ENCODE measurements around the gene RHBDD1. TPM values are rescaled to one million over a fixed set of nuclear protein-coding genes. Genes with fewer than 3 reads are reported as not detected.
A peak's percentile ranks its signal among the peaks of the same experiment; 100 is the strongest.

The RHBDD1 gene
- total RNA-seq, 1 donor = 45.0 TPM

DNA sequence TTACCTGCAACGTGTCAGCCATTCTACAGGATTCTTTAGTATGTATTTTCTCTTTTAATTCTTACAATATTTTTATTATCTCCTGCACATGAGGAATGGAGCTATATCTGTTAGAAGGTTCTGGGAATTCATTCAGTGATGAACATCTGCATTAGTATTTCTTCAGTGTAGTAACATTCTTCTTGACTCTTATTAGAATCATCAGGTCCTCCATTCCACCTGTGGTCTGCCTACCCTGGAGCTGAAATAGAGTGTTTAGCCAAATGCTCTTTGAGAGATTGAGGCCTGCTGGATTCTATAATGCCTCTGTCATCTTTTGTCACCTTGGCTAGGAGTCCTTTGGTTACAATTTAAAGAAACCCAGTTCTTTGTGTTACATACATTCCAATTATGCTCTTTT is 54.4 kb downstream of the RHBDD1 start:
- no peak overlapping the region for H3K4me3 ChIP-seq (ENCODE audit: low read depth, low read length)
- no peak for DNase-seq (ENCODE audit: low read depth)
- TF ChIP-seq, protein P1, sequence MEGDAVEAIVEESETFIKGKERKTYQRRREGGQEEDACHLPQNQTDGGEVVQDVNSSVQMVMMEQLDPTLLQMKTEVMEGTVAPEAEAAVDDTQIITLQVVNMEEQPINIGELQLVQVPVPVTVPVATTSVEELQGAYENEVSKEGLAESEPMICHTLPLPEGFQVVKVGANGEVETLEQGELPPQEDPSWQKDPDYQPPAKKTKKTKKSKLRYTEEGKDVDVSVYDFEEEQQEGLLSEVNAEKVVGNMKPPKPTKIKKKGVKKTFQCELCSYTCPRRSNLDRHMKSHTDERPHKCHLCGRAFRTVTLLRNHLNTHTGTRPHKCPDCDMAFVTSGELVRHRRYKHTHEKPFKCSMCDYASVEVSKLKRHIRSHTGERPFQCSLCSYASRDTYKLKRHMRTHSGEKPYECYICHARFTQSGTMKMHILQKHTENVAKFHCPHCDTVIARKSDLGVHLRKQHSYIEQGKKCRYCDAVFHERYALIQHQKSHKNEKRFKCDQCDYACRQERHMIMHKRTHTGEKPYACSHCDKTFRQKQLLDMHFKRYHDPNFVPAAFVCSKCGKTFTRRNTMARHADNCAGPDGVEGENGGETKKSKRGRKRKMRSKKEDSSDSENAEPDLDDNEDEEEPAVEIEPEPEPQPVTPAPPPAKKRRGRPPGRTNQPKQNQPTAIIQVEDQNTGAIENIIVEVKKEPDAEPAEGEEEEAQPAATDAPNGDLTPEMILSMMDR (IDR thresholded peaks at IDR 0.05; ENCODE audit: insufficient read depth, low read length) = no peak

DNA sequence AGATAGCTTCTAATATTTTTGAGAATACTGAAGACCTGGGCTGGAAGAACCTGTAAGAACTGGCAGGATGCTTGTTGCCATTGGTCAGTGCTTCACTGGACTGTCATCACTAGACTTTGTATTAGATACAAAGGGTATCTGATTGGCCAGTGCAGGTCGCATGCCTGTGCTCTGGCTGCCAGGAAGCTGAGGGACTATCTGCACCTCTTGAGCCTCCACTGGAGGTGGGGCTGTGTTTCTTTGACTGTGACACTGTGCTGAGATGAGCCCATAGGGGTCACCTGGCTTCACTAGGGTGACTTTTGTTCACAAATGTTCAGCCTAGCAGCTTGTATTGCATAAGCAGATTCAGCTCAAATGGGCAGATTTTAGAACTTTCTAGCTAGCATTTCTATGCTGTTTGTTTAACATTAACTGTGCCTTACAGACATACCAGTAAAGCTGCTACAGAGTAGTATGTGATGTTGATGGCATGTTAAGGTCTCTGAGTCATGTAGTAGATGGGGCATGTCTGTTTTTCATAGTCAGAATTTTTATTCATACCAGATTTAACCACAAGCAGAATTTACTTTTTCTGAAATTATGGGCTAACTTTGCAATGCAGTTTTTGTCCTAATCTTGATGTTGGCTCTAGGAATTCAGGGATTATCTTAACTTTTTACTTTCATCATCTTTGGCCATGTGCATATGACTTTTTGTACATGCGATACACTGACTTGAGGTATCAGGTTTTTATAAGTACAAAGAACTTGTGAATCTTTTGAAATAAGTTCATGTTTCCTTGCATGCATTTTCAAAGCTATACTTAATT is 56.1 kb downstream of the RHBDD1 start:
- peak; percentile 92 for DNase-seq (ENCODE audit: low read depth)
- TF ChIP-seq, protein P1 (IDR thresholded peaks at IDR 0.05; ENCODE audit: insufficient read depth, low read length) = no peak
- no peak overlapping the region for H3K4me3 ChIP-seq (ENCODE audit: low read depth, low read length)

DNA sequence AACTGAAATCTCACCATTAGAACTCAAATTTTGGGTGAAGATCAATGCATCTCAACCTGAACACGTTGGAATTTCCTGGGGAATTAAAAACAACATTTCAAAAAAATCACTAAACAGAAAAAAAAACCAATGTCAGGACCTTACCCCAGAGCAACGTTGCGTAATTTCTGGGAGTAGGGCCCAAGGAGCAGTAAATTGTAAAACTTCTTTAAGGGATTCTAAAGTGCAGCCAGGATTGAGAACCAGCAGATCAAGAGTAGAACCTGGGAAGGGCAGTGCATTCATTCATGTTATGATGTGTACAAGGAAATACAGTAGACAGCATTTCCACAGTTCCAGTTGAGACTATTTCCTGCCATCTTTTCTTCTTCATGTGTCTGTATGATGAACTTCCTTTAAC is 56.9 kb downstream of the RHBDD1 start:
- H3K4me3 ChIP-seq (ENCODE audit: low read depth, low read length) = no peak overlapping the region
- DNase-seq (ENCODE audit: low read depth) = peak; percentile 75
- TF ChIP-seq, protein P1 (IDR thresholded peaks at IDR 0.05; ENCODE audit: insufficient read depth, low read length) = no peak

DNA sequence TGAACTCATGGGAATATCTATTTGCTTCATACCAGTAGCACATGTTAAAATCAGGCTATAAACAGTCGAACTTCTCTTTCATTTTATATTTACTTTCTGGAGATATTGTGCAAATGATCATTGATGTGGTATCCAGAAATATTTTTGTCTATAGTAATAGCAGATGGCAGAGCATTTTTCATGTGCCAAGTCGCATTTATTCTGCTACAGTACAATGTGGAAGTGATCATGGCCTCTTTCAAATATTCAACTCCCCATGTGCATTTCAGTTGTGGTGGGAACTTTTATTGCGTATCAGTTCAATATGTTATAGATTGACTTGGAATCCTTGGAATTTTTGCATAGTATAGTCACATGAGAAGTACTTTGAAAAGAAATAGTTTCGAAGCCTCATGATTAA is 57.4 kb downstream of the RHBDD1 start:
- TF ChIP-seq, protein P1 (IDR thresholded peaks at IDR 0.05; ENCODE audit: insufficient read depth, low read length) = no peak
- no peak overlapping the region for H3K4me3 ChIP-seq (ENCODE audit: low read depth, low read length)
- peak; percentile 11 for DNase-seq (ENCODE audit: low read depth)

DNA sequence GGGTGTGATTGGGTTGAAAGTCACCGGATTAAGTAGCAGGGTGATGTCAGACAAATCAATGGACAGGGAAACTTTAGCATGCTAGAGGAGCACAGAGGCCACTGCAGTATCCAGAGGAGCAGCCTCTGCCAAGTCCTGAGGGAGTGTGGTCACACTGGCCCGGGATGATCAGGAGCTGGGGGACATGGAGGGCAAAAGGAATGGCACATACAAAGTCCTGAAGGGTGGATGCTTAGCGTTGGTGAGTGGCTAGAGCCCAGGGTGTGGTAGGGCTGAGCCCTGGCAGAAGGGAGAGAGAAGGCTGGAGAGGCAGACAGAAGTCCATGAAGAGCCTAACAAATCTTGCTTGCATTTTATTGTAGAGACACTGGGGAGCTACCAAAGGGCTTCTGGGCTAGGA is 58.9 kb downstream of the RHBDD1 start:
- TF ChIP-seq, protein P1 (IDR thresholded peaks at IDR 0.05; ENCODE audit: insufficient read depth, low read length) = no peak
- no peak for DNase-seq (ENCODE audit: low read depth)
- H3K4me3 ChIP-seq (ENCODE audit: low read depth, low read length) = no peak overlapping the region

DNA sequence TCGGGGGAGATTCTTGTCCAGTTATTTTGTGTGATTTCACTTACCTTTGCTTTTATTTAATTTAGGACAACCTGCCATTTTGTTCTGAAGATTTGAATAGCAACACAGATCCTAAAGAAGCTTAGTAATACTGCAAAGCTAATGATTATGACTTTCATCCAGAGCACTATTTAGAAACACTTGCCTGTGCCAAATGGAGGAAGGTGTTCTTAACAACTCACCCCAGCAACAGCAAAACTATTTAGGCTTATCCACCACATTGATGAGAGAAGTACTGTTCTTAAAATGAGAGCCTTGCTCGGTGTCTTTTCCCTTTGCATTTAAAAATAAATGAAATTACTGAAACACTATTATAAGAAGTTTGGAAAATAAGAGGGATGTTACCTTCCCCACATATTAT is 59.7 kb downstream of the RHBDD1 start:
- TF ChIP-seq, protein P1 (IDR thresholded peaks at IDR 0.05; ENCODE audit: insufficient read depth, low read length) = no peak
- no peak for DNase-seq (ENCODE audit: low read depth)
- no peak overlapping the region for H3K4me3 ChIP-seq (ENCODE audit: low read depth, low read length)

DNA sequence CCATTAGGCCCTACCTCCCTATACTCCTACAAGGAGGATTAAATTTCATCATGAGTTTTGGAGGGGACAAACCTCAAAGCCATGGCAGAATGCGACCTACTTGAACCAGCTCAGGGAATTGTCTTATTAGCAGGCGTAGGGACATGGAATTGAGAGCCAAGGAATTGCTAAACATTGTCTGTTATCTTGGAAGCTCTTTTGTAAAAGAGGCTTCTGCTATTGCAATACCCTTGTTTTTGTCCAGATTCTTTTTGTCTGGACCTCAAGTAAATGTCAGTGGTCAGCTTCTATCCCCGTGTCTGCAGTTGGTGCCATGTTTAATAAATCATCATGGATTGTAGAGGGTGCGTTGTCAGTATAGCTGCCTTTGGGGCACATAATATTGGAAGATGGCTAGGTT is 62.3 kb downstream of the RHBDD1 start:
- no peak overlapping the region for H3K4me3 ChIP-seq (ENCODE audit: low read depth, low read length)
- TF ChIP-seq, protein P1 (IDR thresholded peaks at IDR 0.05; ENCODE audit: insufficient read depth, low read length) = no peak
- DNase-seq (ENCODE audit: low read depth) = no peak

Measured in fibroblast of the aortic adventitia (primary cell).